Ovary (tissue), 9 donors: ENCODE measurements around the gene CKAP4. TPM values are rescaled to one million over a fixed set of nuclear protein-coding genes. Genes with fewer than 3 reads are reported as not detected.

ENCODE experiments used
- DNase-seq, 5 donors: peaks; one replicate each; pipeline ENCODE4 v3.0.0-alpha.2; 2019 to 2020
- H3K27ac ChIP-seq, 2 donors: fragments of 200-600 bp; one replicate each; pipeline versions ENCODE4 v1.5.1 to v1.8.0; 2019 to 2022
- H3K27me3 ChIP-seq: fragments of 200-600 bp; one replicate; pipeline ENCODE4 v1.8.0; 2022
- H3K36me3 ChIP-seq: fragments of 200-600 bp; sonication (generic); one replicate; pipeline ENCODE4 v1.5.1; 2019
- H3K4me1 ChIP-seq: one replicate; pipeline ENCODE4 v1.8.1; 2013; ENCODE audit warnings: mild to moderate bottlenecking, moderate library complexity; ENCODE audit not compliant: insufficient read depth
- H3K4me3 ChIP-seq: fragments of 200-600 bp; sonication (generic); one replicate; pipeline ENCODE4 v1.5.1; 2017
- H3K9me3 ChIP-seq, 2 donors: fragments of 200-600 bp in 1 of 2; sonication (generic) in 1 of 2; one replicate each; pipeline versions ENCODE4 v1.5.1 to v1.8.1; 2013 to 2019; ENCODE audit warnings: mild to moderate bottlenecking in 1 of 2, moderate library complexity in 1 of 2
- EP300 ChIP-seq: sonication (generic); formaldehyde crosslinking; IDR thresholded peaks from one replicate; pipeline ENCODE4 v1.6.1; 2017; ENCODE audit warnings: antibody characterized with exemption
- POLR2A ChIP-seq: fragments of 450-650 bp; IDR thresholded peaks from one replicate; pipeline ENCODE4 v1.6.1; 2017; ENCODE audit warnings: antibody characterized with exemption, mild to moderate bottlenecking, moderate library complexity
- WGBS, 3 donors: extraction: QIAGEN DNeasy Blood & Tissue Kit in 1 of 3; methylation state at CpG; one replicate each; pipeline versions ENCODE4 v1.1.5 to v1.1.7; 2013 to 2017; 5-methylcytosine and 5-hydroxymethylcytosine counted together
- intact Hi-C, 4 donors: fragments of 100-400 bp; cut with DNase I; formaldehyde crosslinking; loops; one replicate each; pipeline versions ENCODE4 v1.11.0 to v1.15.1; 2022 to 2023
- polyA plus RNA-seq, 2 donors: library from polyadenylated mRNA; stranded (reverse); fragments of 200-250 nt in 1 of 2; fragments of 350-450 nt in 1 of 2; fragmentation: Illumina TruSeq in 1 of 2; extraction: RNeasy Lipid Tissue Mini Kit (QIAGEN cat#74804) in 1 of 2; gene quantifications; one replicate each; pipeline ENCODE4 v1.2.3, GENCODE V29; 2013 to 2014
- total RNA-seq, 7 donors: library from RNA; depleted of rRNA in 2 of 7; stranded (reverse); fragments of >200 nt in 2 of 7; fragmentation: NEBNext Ultra II Directional in 3 of 7; extraction: Animal tissue kit (Norgen Biotek cat#: 25700) in 3 of 7; gene quantifications; one replicate each; pipeline versions ENCODE4 v1.1.0 to v1.2.4, GENCODE V29; 2016 to 2023
- TF ChIP-seq, protein P1 (sequence below), 3 donors: fragments of 450-650 bp in 2 of 3; fragments of 200-600 bp in 1 of 3; IDR thresholded peaks; one replicate each; pipeline versions ENCODE4 v1.5.1 to v1.8.0; 2016 to 2022; ENCODE audit warnings: antibody characterized with exemption in 3 of 3, mild to moderate bottlenecking in 1 of 3
- donor health status: DM: no; HTN: no; CAD: no; lungs with moderate emphysema.
- donor health status: DM: no; HTN: no; CAD: no.
- donor health status: Bipolar disorder and iron deficiency.
- donor health status: DM: yes; HTN: yes; CAD: no.
- donor health status: DM: no; HTN: no; CAD: no.
- donor health status: DM: yes; HTN: yes; CAD: no.

Gene CKAP4
- total and polyA plus RNA-seq, 9 donors = 26.4 to 87.4 (median 55.4) TPM

GRCh38 chr12:106246891-106247673 lies 738 bp downstream of the CKAP4 start:
- Histone ChIP-seq H3K27me3 (no peaks in the 10 kb centered on the region), H3K36me3 (no peaks in the 10 kb centered on the region), H3K4me1 (peaks cover 18% of the 10 kb centered on the region), H3K27ac (peak overlapping the region; percentile 99 to 100), H3K4me3 (peak overlapping the region; percentile 73), H3K9me3 (no peaks in the 10 kb centered on the region)
- intact Hi-C loops = loop anchor here in 3 of 4 donors (5.0 to 10.0 kb wide), 4 partner anchors 55 to 110 kb away; partner anchors contain the start of genes POLR3B (in 1 of the 3) and TCP11L2 (in 1 of the 3)
- peak; percentile 60 to 82 (median 76) for DNase-seq
- 0 to 1% (median 1%) methylated on average over 51 to 71 of the region's 71 CpGs for WGBS, 3 donors
- TF ChIP-seq EP300 (no peak), POLR2A (no peak)
- TF ChIP-seq, protein P1, sequence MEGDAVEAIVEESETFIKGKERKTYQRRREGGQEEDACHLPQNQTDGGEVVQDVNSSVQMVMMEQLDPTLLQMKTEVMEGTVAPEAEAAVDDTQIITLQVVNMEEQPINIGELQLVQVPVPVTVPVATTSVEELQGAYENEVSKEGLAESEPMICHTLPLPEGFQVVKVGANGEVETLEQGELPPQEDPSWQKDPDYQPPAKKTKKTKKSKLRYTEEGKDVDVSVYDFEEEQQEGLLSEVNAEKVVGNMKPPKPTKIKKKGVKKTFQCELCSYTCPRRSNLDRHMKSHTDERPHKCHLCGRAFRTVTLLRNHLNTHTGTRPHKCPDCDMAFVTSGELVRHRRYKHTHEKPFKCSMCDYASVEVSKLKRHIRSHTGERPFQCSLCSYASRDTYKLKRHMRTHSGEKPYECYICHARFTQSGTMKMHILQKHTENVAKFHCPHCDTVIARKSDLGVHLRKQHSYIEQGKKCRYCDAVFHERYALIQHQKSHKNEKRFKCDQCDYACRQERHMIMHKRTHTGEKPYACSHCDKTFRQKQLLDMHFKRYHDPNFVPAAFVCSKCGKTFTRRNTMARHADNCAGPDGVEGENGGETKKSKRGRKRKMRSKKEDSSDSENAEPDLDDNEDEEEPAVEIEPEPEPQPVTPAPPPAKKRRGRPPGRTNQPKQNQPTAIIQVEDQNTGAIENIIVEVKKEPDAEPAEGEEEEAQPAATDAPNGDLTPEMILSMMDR (IDR thresholded peaks at IDR 0.05) = no peak

DNA sequence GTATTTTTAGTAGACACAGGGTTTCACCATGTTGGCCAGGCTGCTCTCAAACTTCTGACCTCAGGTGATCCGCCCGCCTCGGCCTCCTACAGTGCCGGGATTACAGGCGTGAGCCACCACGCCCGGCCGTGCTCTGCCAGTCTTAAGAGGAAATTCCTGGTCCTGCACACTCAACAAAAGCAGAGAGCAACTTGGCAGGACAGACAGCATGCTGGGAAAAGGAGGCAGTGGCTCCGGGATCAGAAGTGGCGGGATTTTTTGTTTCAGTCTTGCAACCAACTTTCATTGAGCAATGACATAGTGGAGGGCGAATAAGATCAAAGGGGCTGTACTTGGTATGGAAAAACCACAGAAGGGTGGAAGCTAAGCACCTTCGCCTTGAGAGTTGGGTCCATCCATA lies 2.1 kb downstream of the CKAP4 start:
- Histone ChIP-seq H3K36me3 (no peaks in the 10 kb centered on the region), H3K4me3 (peak overlapping the region; percentile 73), H3K27ac (no peak overlapping the region), H3K27me3 (no peaks in the 10 kb centered on the region), H3K4me1 (peaks cover 19% of the 10 kb centered on the region), H3K9me3 (no peaks in the 10 kb centered on the region)
- intact Hi-C loops = loop anchor here in 3 of 4 donors (1.0 to 10.0 kb wide), 5 partner anchors 18 to 112 kb away; partner anchors contain the start of genes POLR3B (in 1 of the 3) and TCP11L2 (in 1 of the 3)
- 63 to 77% (median 64%) methylated on average over 12 of the region's 12 CpGs for whole genome bisulfite sequencing, 3 donors
- peak in 1 of 5 donors; percentile 44 for DNase-seq
- TF ChIP-seq POLR2A = no peak
- TF ChIP-seq, protein P1 (IDR thresholded peaks at IDR 0.05) = no peak
- TF ChIP-seq EP300 = no peak

- Histone ChIP-seq H3K36me3 (no peaks in the 10 kb centered on the region), H3K4me3 (no peak overlapping the region), H3K27ac (no peak overlapping the region), H3K4me1 (peaks cover 10% of the 10 kb centered on the region), H3K9me3 (no peaks in the 10 kb centered on the region), H3K27me3 (no peaks in the 10 kb centered on the region)
- no peak for DNase-seq
- intact Hi-C loops = loop anchor here in 1 of 4 donors (10.0 kb wide), 1 partner anchor 101 kb away; no protein-coding TSS in a partner anchor
- TF ChIP-seq, protein P1 (IDR thresholded peaks at IDR 0.05) = no peak
- TF ChIP-seq POLR2A (no peak), EP300 (no peak)
Observed at GRCh38 chr12:106243620-106244019, 4.2 kb downstream of the CKAP4 start.

DNA sequence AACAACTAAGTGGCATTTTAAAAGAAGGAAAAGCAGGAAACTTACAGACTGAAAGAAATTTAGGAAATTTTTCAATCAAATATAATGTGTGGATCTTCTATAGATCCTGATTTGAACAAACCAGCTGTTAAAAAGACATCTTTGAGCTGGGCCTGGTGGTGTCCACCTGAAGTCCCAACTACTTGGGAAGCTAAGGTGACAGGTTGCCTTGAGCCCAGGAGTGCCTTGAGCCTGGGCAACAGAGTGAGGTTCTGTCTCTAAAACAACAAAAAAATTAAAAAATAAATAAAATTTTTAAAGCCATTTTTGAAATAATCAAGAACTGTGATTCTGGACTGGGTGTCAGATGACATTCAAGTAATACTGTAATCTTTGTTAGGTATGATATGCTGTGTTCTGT lies 7.0 kb downstream of the CKAP4 start:
- DNase-seq = no peak
- Histone ChIP-seq H3K9me3 (no peaks in the 10 kb centered on the region), H3K27ac (no peak overlapping the region), H3K4me1 (peaks cover 6% of the 10 kb centered on the region), H3K36me3 (no peaks in the 10 kb centered on the region), H3K4me3 (no peak overlapping the region), H3K27me3 (no peaks in the 10 kb centered on the region)
- TF ChIP-seq POLR2A = no peak
- TF ChIP-seq EP300 = no peak
- TF ChIP-seq, protein P1 (IDR thresholded peaks at IDR 0.05) = no peak
- intact Hi-C loops = loop anchor here in 1 of 4 donors (10.0 kb wide), 1 partner anchor 104 kb away; no protein-coding TSS in a partner anchor
